Bronchial epithelial cell (primary cell): ENCODE data around the gene USH2A. TPM values are rescaled to one million over a fixed set of nuclear protein-coding genes. Genes with fewer than 3 reads are reported as not detected.
"Not testable (repeated sequence)": the region's sequence is repeated elsewhere in the genome, so short reads cannot be mapped to it uniquely, and the experiment has no call there.

Source experiments
- DNase-seq: peaks from one replicate; pipeline ENCODE4 v3.0.0-alpha.2; 2010; ENCODE audit warnings: low read depth
- FAIRE-seq: peaks from 2 replicates; lab custom pipeline; 2011; peaks lifted over from hg19 to GRCh38; lab: Jason Lieb, UNC
- H3K27me3 ChIP-seq: 2 replicates; pipeline ENCODE4 v1.5.1; 2011; ENCODE audit warnings: low read length; ENCODE audit not compliant: control insufficient read depth, insufficient read depth
- H3K36me3 ChIP-seq: 2 replicates; pipeline ENCODE4 v1.5.1; 2011; ENCODE audit warnings: low read length; ENCODE audit not compliant: control insufficient read depth, insufficient read depth
- H3K4me3 ChIP-seq: 2 replicates; pipeline ENCODE4 v1.5.1; 2011; ENCODE audit warnings: mild to moderate bottlenecking, low read depth, low read length, control low read depth
- total RNA-seq: library from RNA; depleted of rRNA; stranded (reverse); fragments of >200 nt; gene quantifications from 2 replicates; pipeline ENCODE4 v1.2.1, GENCODE V29; 2014
- TF ChIP-seq, protein P1 (sequence below): IDR thresholded peaks from 2 replicates; pipeline ENCODE4 v1.5.1; 2011; ENCODE audit warnings: mild to moderate bottlenecking, moderate library complexity, low read length, control low read depth, inconsistent platforms; ENCODE audit not compliant: insufficient read depth, severe bottlenecking

The USH2A gene
- total RNA-seq, 1 donor from 2014 or later, result not detected

- no peaks in the 10 kb centered on the region for H3K36me3 ChIP-seq
- no peak overlapping the region for H3K4me3 ChIP-seq
- TF ChIP-seq, protein P1, sequence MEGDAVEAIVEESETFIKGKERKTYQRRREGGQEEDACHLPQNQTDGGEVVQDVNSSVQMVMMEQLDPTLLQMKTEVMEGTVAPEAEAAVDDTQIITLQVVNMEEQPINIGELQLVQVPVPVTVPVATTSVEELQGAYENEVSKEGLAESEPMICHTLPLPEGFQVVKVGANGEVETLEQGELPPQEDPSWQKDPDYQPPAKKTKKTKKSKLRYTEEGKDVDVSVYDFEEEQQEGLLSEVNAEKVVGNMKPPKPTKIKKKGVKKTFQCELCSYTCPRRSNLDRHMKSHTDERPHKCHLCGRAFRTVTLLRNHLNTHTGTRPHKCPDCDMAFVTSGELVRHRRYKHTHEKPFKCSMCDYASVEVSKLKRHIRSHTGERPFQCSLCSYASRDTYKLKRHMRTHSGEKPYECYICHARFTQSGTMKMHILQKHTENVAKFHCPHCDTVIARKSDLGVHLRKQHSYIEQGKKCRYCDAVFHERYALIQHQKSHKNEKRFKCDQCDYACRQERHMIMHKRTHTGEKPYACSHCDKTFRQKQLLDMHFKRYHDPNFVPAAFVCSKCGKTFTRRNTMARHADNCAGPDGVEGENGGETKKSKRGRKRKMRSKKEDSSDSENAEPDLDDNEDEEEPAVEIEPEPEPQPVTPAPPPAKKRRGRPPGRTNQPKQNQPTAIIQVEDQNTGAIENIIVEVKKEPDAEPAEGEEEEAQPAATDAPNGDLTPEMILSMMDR, result no peak
- no peaks in the 10 kb centered on the region for H3K27me3 ChIP-seq
- no peak for FAIRE-seq
- DNase-seq, result no peak
Observed at GRCh38 chr1:216366979-216367378, 56.3 kb downstream of the USH2A start.

DNA sequence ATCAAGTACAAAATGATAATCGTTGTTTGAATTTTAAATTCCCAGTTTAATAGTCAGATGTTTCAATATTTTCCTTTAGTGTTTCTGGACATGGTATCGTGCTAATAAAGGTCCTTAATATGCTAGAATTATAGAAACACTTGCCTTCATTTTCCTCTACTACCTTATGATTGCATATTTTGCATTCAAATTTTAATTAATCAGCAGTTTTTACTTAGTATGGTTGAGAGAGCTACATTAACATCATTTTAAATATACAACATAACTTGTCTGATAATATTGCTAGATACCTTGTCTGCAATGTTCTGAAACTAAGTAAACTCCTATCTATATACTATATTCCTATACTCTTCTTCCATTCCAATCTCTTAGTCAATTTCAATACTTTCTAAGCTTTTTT, 66.3 kb downstream of the USH2A start:
- no peak for DNase-seq
- Histone ChIP-seq H3K4me3 (no peak overlapping the region), H3K27me3 (no peaks in the 10 kb centered on the region), H3K36me3 (no peaks in the 10 kb centered on the region)
- no peak for FAIRE-seq
- TF ChIP-seq, protein P1, result no peak

DNA sequence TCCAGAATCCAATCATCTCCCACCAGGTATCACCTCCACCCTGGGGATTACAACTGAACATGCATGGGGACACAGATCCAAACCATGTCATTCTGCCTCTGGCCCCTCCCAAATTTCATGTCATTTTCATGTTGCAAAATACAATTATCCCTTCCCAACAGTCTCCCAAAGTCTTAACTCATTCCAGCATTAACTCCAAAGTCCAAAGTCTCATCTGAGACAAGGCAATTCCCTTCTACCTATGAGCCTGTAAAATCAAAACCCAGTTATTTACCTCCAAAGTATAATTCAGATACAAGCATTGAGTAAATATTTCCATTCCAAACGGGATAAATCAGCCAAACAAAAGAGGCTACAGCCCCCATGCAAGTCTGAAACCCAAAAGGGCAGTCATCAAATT, 73.1 kb downstream of the USH2A start:
- DNase-seq, result no peak
- FAIRE-seq, result no peak
- Histone ChIP-seq H3K27me3 (no peaks in the 10 kb centered on the region), H3K36me3 (no peaks in the 10 kb centered on the region), H3K4me3 (no peak overlapping the region)
- TF ChIP-seq, protein P1, result no peak

GRCh38 chr1:216346526-216346925, 76.7 kb downstream of the USH2A start:
- DNase-seq (no peak), FAIRE-seq (no peak)
- Histone ChIP-seq H3K27me3 (no peaks in the 10 kb centered on the region), H3K36me3 (no peaks in the 10 kb centered on the region), H3K4me3 (no peak overlapping the region)
- TF ChIP-seq, protein P1, result no peak

GRCh38 chr1:216340542-216340941, 82.7 kb downstream of the USH2A start:
- not testable (repeated sequence) for H3K4me3 ChIP-seq, H3K27me3 ChIP-seq, DNase-seq, FAIRE-seq, H3K36me3 ChIP-seq

GRCh38 chr1:216332462-216332861, 90.8 kb downstream of the USH2A start:
- TF ChIP-seq, protein P1, result no peak
- H3K36me3 ChIP-seq, result no peaks in the 10 kb centered on the region
- DNase-seq, result no peak
- H3K27me3 ChIP-seq, result no peaks in the 10 kb centered on the region
- H3K4me3 ChIP-seq, result no peak overlapping the region
- no peak for FAIRE-seq
